C4-2B (cell line): ENCODE results near the gene WWP2.
"Not testable (repeated sequence)": the region's sequence is repeated elsewhere in the genome, so short reads cannot be mapped to it uniquely, and the experiment has no call there.

Experiments used
- H3K27ac ChIP-seq: fragments of 450-650 bp; 2 replicates; pipeline ENCODE4 v1.5.1; 2017
- ZFX ChIP-seq: fragments of 450-650 bp; IDR thresholded peaks from 2 replicates; pipeline ENCODE4 v1.6.1; 2017
- TF ChIP-seq, protein P1 (sequence below): fragments of 450-650 bp; conservative IDR thresholded peaks from 2 replicates; pipeline ENCODE4 v1.5.1; 2017; ENCODE audit warnings: mild to moderate bottlenecking

Gene WWP2

DNA sequence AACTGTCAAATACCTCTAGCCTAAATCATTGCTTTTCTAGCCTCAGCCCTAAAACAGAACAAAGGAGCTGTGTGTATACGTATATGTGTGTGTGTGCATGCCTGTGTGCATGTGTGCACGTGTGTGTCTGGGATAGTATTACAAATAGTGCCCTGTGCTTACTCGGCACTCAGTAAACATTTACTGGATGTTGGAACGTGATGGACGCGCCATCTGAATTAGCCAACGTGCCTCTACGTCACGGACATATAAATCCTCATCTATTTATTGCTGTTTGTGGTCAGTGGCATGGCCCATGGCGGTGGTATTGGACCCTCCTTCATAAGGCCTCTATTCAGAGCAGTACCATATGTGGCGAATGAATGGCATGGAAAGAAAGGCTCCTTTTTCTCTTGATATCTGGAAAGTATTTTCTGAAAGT lies 37.5 kb downstream of the WWP2 start:
- TF ChIP-seq ZFX: no peak
- TF ChIP-seq, protein P1, sequence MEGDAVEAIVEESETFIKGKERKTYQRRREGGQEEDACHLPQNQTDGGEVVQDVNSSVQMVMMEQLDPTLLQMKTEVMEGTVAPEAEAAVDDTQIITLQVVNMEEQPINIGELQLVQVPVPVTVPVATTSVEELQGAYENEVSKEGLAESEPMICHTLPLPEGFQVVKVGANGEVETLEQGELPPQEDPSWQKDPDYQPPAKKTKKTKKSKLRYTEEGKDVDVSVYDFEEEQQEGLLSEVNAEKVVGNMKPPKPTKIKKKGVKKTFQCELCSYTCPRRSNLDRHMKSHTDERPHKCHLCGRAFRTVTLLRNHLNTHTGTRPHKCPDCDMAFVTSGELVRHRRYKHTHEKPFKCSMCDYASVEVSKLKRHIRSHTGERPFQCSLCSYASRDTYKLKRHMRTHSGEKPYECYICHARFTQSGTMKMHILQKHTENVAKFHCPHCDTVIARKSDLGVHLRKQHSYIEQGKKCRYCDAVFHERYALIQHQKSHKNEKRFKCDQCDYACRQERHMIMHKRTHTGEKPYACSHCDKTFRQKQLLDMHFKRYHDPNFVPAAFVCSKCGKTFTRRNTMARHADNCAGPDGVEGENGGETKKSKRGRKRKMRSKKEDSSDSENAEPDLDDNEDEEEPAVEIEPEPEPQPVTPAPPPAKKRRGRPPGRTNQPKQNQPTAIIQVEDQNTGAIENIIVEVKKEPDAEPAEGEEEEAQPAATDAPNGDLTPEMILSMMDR: no peak
- H3K27ac ChIP-seq: no peak overlapping the region

DNA sequence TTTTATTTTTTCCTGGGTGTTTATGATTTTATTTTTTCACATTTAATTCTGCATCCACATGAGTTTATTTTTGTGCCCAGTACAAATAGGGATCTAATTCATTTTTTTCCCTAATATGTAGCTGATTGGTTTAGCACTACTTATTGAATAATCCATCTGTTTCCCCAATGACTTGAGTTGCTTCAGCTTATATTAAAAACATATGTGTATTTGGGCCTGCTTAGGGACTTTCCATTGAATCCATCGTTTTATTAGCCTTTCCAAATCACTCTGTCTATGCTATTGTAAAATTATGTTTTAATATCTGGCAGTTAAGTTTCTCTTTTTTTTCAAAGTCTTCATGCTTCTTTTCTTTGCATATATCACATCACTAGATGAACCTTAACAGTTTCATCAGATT lies 42.2 kb downstream of the WWP2 start:
- no peak overlapping the region for H3K27ac ChIP-seq
- no peak for TF ChIP-seq ZFX
- TF ChIP-seq, protein P1: no peak

DNA sequence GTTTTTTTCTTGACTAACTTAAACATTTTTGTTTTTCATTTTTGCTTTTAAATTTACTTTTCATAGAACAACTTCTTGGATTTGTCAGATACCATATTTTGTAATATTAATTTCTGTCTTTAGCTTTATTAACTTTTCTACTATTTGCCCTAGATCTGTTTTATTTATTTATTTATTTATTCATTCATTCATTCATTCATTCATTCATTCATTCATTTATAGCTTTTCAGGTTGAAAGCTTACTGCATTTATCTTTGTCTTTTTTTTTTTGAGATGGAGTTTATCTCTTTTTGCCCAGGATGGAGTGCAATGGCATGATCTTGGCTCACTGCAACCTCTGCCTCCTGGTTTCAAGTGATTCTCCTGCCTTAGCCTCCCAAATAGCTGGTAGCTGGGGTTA lies 44.6 kb downstream of the WWP2 start:
- not testable (repeated sequence) for H3K27ac ChIP-seq

DNA sequence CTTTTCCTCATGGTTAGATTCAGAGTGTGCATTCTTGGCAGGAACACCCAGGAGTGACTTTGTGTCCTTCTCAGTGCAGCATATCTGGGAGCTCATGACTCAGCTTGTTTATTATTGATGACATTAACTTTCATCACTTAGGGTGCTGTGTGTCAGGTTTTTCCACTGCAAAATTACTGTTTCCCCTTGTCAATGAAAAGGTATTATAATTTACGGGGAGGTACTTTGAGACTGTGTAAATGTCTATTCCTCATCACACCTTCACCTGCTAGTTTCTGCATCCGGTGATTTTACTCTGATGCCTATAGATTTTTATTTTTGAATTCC lies 50.5 kb downstream of the WWP2 start:
- TF ChIP-seq ZFX: no peak
- TF ChIP-seq, protein P1: no peak
- H3K27ac ChIP-seq: no peak overlapping the region

DNA sequence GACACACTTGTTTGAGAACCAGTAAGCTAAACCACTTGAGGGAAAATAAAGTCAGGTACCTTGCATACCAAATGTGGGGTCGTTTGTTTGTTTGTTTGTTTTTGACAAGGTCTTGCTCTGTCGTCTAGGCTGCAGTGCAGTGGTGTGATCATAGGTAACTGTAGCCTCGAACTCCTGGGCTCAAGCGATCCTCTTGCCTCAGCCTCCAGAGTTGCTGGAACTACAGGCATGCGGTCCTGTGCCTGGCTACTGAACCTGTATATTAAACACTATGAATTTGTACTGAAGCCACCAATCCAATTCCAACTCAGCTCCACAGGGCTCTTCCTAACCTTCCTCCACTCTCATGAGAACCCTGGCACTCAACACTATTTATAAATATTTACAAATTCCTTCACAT lies 51.9 kb downstream of the WWP2 start:
- no peak overlapping the region for H3K27ac ChIP-seq
- no peak for TF ChIP-seq ZFX
- TF ChIP-seq, protein P1: no peak

DNA sequence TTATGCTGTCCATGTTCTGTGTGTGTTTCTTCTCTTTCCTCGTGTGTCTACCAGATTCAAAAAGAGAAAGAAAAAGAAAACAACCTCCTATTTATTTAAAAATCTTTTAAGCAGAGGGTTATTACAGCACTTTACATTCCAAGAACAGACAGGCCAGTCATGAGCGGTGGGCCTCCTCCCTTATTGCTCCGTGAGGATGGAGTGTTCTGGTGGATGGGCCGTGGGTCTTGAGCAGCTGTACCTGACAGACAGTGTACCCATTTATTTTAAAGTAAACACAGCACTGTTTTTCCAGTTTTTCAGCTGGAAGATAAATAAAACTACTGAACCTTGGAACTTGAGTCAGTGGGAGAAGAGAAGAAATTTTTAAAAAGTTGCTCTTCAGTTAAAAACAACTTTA lies 52.4 kb downstream of the WWP2 start:
- H3K27ac ChIP-seq: no peak overlapping the region
- TF ChIP-seq, protein P1: no peak
- TF ChIP-seq ZFX: no peak

DNA sequence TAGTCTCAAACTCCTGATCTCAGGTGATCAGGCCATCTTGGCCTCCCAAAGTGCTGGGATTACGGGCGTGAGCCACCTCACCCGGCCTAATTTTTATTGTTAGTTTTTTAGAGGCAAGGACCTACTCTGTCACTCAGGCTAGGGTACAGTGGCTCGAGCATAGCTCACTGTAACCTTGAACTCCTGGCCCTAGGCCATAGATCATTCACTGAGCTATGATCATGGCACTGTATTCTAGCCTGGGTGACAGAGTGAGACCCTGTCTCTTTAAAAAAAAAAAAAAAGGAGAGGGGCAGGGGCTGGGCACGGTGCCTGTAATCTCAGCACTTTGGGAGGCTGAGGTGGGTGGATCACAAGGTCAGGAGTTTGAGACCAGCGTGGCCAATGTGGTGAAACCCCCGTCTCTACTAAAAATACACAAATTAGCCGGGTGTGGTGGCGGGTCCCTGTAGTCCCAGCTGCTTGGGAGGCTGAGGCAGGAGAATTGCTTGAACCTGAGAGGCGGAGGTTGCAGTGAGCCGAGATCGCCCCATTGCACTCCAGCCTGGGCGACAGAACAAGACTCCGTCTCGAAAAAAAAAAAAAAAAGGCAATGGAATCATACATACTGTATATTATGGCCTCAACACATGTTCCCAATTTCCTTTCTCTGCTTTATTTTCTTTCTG lies 53.2 kb downstream of the WWP2 start:
- not testable (repeated sequence) for H3K27ac ChIP-seq

DNA sequence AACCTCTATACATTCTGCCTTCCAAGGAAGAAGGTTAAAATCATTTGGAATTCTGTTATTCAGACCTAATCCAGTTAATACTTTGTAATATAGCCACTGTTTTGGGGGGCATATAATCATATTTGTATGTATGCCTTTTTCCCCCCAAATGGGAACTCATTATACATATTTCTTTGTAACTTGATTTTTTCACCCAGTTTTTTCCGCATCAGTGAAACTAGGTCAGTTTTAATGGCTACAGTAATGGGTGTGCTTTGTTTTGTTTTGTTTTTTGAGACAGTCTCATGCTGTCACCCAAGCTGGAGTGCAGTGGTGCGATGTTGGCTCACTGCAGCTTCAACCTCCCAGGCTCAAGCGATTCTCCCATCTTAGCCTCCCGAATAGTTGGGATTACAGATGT lies 54.9 kb downstream of the WWP2 start:
- no peak overlapping the region for H3K27ac ChIP-seq
- TF ChIP-seq, protein P1: no peak
- no peak for TF ChIP-seq ZFX
